HG02588 (cell line): Measurements from ENCODE around the gene IGF2R.

ENCODE experiments used
- ATAC-seq: cut with Tn5 transposase; IDR thresholded peaks from one replicate; pipeline ENCODE4 v1.9.1; 2021; ENCODE audit warnings: mild to moderate bottlenecking, moderate library complexity; ENCODE audit not compliant: unreplicated experiment

IGF2R gene

DNA sequence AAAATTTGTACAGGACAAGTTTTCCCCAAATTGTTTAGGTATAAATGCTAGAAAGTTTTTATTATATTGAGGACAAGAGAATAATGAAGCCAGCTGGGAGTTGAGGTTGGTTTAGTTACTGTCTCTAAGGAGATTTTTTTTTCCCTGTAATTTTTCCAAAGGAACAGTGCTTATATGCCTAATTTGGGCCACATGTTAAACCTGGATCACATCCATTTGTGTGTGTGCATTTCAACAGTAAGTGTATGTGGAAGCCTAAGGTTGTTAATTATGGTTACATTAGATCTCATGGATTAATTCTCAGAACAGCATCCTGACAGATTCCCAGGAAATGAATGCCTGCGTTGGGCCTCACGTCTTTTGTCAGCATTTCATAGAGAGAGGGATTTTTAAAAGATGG lies 4.5 kb downstream of the IGF2R start:
- no peak for ATAC-seq

DNA sequence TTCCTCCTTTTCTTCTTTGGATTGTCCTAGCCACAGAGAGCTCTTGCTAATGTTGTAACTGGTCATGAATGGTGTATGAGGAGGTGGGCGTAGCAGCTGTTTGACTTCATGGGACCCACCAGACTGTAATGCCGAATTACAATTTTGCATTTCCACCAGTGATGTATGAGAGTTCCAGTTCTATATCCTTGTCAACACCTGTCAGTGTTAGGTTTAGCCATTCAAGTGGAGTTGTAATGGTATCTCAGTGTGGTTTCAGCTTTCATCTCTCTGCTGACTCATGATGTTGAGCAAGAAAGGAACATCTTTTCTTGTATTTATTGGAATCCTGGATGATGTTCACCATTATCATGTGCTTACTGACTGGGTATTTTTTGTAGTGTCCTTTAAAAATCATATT lies 5.1 kb downstream of the IGF2R start:
- ATAC-seq = peak; percentile 37

DNA sequence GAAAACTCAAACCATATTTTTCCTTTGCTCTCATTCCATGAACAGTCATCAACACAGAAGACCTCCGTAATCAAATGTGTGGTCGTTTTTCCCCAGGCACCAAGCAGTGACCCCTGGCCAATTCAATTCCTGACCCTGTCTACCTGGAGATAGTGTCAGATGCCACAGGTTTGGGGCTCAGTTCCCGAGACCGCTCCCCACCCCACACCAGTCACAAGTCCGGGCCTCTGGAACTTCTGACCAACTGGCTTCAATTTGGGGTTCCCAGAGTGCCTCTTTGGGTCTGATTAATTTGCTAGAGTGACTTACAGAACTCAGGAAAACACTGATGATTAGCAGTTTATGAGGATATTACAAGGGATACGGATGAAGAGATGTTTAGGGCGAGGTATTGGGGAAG lies 6.0 kb downstream of the IGF2R start:
- ATAC-seq = no peak

DNA sequence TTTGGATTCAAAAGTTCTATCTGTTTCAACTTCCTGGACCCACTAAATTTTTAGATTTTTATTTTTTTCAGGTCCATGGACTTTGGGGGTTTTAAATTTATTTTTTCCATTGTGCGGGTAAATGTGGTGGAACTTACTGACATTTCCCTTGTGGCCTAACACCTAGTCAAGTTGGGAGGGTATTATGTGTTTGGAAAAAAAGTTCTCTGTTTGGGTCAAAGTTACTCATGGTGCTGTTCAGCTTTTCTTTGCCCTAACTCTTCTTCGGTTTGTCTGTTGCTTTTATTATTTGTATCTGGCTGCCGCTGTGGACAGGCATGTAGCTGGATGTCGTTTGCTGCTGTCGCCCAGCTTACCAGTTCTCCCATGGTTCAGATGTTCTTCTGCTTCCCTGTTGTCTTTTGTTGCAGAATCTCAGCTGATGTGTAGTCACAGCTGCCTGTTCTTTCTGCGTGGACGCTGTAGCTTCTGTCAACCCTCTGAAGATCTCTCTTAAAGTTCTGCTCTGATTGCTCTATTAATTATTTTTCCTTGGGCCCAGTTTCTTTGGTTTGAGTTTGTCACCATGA lies 7.9 kb downstream of the IGF2R start:
- no peak for ATAC-seq

DNA sequence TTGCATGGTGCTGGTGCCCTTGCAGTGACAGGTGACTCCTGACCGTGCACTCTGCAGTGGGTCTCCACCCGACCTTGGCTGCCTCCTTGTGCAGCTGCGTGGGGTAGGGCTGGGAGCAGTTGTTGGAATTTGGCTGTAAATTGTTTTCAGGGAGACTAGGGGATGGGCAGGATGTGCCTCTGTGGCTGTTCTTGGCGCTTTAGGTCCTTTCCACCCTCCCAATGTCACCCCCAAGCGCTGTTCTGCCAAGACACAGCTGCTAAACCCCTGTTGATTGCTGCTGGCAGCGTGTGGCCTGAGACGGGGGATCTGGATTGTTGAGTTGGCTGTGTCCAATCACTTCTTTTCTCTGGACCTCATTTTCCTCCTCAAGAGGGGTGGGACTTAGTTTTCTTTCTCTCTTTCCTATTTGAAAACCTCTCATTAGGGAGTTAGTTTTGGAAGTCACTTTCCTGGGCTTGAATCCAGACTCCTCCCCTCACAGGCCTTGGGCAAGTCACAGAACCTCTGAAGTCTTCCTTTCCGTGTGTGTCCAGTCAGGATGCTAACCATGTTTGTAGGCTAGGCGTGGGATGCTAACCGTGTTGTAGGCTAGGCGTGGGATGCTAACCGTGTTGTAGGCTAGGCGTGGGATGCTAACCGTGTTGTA lies 8.5 kb downstream of the IGF2R start:
- ATAC-seq = no peak

DNA sequence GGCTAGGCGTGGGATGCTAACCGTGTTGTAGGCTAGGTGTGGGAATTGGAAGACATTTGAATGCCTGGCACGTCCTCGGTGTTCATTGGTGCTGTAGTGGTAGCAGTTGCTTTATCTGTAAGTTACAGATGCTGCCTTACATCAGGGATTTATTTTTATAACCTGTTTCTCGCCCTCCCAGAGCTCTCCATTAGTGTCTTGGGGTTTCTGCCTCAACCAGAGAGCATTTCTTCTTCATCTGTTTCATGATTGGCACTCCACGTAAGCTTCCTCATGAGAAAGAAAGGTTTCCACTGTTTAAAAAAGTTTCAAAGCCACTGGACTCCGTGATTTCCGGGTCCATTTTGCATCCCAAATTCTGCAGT lies 9.0 kb downstream of the IGF2R start:
- ATAC-seq = no peak

DNA sequence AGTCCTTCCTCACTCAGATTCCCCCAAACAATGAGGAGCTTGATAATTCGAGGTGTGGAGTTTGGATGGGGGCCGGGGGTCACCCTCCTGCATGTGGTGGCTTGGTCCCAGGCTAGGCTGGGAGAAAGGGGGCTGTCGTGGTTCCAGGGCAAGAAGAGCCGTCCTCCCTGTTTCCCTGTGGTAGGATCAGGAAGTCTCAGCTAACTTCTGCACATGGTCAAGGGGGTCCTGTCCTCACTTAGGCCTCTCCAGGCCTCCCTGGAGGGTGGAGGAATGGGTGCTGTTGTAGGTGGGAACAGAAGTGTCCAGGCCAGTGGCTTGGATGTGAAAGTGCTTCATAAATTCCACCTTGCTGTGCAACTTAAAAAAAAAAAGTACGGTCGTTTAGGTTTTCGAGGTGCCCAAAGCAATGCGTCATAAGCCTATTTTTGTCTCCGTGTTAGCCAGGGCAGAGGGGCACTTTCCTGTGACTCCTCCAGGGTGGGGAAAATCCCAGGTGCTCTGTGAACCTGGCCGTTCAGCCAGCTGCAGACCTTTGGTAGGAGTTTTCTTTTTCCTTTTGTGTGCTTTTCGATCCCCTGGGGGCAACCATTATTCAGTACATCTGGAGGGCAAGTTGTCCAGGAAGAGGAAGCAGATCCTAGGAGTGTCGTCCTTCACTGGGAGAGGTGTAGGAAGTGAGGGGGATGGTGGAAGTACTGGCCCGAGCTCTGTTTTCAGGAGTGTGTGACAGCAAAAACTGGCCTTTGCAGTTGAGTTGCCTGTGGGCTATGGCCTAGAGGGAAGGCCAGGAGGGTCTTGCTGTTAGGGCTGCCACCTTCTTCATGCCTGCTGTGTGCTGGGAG lies 9.6 kb downstream of the IGF2R start:
- peak; percentile 37 for ATAC-seq

DNA sequence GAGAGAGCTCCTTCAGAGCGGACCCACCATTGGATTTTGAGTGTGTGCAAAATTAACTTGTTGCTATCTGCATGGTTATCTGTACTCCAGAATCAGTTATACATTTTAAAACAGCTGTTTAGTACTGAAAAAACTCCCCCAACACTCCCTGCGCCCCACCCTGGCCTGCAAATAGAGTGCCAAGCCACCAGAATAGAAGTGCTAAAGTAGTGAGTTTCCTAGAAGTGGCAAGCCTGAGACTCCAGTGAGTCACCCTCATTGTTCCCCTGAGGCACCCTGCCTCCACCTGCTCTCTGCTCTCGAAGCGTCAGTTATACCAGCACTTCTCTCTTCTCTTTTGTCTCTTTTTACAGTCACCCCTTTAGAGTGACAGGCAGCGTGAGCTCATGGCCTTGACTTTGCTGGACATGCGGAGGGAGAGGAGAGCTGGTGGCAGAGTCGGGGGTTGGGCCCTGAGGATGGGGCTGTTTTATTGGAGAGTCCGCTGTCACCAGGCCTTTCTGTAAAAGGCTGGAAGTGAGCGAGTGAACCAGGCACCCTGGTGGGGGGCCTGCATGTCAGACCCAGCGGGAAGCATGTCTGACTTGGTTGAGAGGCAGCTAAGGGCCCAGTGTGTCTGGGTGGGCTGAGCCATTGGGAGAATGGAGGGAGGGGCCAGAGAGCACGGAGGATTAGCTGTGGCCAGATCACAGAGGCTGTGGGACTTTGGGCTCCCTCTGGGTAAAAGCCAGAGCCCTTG lies 10.4 kb downstream of the IGF2R start:
- peak; percentile 67 for ATAC-seq

DNA sequence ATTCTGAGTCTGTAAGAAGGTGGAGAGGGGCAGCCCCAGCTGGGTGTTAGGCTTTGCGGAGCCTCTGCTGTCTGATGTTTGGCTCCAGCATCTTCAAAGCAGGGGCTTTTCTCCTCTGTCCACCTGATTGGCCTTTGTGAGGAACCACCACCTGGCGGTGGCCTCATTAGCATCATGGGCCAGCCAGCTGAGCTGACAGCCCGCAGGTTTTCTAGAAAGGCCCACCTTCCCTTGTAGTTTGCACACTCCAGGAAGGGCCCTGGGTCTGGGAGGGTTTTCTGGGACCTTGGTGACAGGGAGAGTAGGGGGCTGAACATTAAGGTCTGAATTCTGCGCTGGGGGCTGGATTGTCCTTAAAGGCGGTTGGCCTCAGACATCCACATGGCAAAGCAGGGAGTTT lies 11.6 kb downstream of the IGF2R start:
- ATAC-seq = no peak

DNA sequence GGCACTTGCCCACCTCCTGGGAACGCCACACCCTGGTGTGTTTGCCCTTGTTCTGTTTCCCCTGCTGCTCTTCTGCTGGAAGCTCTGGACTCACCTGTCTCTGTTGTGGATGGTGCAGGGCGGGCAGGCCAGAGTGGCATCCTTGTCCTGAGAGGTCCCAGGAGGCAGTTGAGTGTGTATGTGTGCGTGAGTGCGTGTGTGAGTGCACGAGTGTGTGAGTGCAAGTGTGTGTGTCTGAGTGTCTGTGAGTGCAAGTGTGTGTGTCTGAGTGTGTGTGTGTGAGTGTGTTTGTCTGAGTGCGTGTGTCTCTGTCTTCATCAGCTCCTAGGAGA lies 12.2 kb downstream of the IGF2R start:
- ATAC-seq = no peak

DNA sequence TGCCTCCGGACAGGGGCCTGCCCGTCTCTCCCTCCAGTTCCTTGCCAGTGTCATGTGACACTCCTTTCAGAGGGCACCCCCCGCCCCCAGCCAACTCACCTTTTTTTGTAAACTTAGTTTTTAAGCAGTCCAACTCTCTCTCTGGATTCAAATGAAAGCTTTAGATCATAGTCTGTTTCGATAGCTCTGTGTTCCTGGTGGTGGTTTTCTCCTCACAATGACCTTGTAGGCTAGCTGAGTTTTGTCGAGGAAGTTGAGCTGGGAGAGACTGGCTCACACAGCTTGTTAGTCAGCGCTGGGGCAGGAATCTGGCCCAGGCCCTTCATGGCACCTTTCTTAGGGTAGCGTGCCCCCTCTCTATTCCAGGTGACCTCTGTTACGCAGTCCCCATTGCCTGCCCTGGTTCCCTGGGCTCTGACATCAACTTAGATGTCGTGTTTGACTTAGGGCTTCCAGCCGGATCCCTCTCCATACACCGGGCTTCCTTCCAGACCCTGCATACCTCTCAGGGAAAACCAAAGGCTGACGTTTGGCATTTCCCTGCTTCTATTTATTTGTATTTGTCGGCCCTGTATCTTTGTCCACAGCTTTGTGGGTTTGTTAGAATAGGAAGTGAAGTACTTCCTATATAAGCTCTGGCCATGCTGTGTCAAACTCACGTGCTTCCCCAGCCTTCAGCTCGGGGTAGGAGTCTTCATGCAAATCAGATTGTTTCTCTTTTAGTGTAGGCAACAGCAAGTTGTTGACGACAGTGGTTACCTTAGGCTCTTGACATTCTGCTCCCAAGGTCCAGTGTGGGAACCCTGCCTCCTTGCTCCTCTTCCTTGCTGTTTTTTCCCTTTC lies 12.7 kb downstream of the IGF2R start:
- ATAC-seq = peak; percentile 71

DNA sequence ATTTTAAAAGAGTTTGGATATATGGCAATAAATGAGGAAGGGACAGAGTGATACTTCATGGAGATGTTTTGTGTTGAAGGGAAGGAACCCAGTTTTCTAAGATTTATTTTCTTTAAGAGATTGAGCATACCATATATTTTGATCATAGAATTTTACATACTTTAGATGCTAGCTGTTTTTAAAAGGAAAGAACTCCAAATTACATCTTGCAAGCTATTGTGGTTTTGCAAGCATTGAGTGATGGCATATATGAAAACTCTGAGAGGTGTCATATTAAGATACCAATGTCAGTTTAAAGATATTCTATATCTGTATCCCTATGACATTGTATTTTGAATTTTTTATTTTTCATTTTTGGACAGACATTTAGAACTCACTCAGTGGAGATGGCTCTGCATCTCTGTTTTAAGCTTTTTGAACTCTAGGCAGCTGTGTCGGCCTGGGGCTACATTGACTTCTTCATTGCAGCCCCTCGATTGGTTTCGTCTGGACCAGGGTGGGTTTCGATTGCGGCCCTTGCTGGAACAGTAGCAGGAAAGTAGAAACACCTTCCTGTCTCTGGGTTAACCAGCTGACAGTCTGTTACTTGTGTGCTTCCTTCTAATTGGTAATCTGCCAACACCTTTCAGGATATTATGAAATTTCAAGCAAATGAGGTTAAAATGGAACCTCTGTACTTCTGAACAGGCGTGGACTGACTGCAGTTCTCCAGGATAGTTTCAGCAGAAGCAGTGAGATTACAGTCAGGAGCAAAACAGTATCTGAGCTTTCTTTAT lies 14.0 kb downstream of the IGF2R start:
- no peak for ATAC-seq

DNA sequence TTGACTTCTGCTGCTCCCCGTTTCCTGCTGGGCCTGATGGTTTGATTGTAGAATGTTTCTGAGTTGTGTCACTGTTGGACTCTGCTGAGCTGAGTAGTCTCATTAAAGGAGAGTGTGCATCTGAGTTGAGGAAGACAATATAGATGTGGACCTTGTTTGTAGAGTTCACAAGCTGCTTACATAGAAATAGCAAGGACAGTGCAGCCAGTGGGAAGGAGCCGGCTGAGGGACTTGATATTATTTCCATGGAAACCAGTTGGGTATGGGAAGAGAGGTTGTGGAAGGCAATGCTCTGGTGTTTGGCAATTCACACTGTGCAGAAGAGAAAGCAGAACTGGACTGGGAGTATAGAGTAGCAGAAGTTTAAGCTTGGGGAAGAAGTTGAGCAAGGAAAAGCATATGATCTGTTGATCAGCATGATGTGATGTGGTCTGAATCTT lies 14.8 kb downstream of the IGF2R start:
- ATAC-seq = no peak

DNA sequence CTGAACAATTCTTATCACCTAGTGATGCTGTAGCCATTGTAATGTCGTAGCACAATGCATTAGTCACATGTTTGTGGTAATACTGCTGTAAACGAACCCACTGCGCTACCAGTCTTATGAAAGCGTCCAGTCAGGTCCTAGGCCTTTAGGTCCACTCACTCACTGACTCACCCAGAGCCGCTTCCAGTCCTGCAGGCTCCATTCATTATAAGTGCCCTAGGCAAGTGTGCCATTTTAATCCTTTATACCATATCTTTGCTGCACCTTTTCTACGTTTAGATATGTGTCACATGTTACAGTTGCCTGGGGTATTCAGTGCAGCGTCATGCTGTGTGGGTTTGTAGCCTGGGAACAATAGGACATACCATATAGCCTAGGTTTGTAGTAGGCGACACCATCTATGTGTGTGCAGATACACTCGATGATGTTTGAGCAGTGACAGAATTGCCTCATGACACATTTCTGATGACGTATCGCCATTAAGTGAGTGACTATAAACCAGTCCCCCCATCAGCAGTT lies 15.4 kb downstream of the IGF2R start:
- no peak for ATAC-seq

DNA sequence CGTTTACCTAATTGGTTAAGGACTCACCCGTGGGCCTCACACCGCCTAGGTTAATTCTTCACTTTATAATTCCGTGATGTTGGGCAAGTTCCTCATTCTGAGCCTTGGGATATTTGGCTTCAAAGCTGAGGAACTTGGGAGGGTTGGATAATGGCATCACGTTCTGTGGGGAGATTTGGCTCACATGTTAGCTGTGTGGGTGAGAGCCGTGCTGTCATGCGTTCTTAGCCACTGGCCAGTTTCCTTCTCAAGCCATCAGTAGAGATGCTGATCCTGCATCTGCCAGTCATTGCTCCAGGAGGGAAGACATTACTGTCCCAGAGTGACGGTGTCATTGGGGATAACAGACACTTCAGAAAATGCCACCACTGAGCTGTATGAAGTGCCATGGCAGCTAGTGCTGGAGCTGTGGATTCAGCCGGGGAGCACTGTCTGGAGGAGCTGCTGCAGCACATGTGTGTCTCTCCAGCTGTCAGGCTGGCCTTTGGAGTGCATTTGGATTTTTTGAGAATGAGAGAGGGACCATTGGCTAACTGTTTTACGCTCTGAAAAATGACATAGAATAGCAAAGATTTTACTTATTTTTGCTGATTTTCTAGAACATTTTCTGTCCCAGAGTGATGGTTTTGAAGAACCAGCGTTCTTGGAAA lies 16.5 kb downstream of the IGF2R start:
- no peak for ATAC-seq

DNA sequence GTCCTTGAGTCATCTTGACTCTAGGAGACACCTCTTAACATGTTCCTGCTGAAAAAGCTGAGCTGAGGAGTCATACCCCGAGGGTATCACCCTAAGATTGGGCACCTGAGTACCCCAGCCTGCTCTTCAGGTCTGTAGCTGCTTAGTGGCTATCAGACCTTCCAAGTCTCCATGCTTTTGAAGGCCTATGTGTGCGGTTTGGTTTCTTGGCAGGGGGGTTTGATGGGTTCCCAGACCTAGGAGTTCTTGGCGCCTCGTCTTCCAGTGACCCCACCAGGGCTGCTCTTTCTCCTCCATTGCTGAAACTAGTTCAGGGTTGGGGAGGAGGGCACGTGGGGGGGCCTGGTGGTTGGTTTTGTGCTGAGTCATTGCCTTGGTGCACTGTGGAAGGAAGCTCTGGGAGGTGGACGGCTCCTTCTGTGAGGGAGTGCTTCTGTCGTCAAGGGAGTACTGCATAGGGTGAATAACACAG lies 20.1 kb downstream of the IGF2R start:
- ATAC-seq = no peak

DNA sequence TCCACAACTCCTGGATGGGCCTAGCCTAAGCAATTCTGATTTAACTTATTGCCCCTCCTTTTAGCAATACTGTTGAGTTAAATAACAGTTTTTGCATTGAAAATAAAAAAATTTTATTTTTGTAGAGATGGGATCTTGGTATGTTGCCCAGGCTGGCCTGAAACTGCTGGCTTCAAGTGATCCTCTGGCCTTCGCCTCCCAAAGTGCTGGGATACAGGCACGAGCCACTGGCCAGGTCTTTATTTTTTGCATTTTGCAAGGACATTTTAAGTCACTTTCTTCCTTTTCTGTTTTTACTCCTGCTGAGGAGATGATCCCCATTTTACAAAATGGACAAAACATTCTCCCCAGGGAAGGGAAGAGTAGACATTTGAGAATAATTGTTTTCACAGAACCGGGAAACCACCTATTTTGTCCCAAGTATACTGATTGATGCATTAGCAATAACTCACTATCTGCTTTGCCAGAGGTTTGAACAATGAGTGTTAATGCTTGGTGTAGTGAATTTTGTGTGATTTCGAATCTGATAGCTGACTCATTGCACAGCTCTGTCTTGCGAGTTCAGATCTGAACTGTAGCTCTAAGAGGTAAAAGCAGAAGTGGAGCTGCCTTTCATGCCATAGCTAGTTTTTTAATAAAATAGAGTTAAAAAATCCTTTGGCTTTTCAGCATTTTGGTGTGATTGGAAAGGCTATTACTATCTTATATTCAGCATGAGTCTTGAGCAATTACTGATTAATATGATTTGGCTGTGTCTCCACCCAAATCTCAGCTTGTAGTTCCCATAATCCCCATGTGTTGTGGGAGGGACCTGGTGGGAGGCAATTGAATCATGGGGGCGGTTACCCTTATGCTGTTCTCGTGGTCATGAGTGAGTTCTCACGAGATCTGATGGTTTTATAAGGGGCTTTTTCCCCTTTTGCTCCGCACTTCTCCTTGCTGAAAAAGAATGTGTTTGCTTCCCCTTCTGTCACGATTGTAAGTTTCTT lies 20.9 kb downstream of the IGF2R start:
- ATAC-seq = peak; percentile 84

DNA sequence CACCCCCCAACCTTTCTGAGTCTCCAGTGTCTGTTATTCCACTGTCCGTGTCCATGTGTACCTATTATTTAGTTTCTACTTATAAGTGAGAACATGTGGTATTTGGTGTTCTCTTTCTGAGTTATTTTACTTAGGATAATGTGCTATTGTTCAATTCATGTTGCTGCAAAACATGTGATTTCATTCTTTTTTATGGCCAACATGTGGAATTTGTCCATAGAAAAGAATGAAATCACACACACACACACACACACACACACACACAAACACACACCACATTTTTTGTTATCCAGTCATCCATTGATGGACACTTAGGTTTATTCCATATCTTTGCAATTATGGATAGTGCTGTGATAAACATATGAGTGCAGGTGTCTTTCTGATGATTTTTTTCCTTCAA lies 23.5 kb downstream of the IGF2R start:
- no peak for ATAC-seq
